ENCODE results near the gene ESR2.
A peak's percentile ranks its signal among the peaks of the same experiment; 100 is the strongest.

The ESR2 gene

DNA sequence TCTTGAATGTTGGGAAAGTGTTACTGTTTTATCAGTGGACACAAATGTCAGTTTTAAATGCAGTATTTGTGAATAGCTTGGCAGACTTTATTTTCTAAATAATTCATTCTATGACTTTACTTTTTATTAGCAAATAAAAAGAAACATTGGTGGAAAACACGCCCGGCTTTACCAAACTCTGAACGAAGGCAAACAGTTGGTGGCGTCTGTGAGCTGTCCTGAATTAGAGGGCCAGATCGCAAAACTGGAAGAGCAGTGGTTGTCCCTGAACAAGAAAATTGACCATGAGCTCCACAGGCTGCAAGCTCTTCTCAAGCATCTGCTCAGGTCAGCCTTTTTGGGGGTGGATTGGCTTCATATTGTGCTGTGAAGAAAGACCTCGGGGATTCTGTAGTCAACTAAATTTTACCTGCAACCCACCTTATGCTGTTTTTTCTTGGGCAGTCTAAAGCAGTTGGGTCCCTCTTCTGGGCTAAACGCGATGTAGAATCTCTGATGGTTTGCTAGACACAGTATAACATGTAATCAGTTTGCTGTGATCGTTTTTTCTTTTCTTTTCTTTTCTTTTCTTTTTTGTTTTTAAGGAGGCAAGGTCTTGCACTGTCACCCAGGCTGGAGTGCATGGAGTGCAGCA, 156.4 kb downstream of the ESR2 start:
- H3K36me3 ChIP-seq = peaks cover 68 to 97% (median 76%) of the 10 kb centered on the region in 3 donors
- intact Hi-C loops (cut with DNase I; ENCODE audit: low total_unique reads) = no loop called here

DNA sequence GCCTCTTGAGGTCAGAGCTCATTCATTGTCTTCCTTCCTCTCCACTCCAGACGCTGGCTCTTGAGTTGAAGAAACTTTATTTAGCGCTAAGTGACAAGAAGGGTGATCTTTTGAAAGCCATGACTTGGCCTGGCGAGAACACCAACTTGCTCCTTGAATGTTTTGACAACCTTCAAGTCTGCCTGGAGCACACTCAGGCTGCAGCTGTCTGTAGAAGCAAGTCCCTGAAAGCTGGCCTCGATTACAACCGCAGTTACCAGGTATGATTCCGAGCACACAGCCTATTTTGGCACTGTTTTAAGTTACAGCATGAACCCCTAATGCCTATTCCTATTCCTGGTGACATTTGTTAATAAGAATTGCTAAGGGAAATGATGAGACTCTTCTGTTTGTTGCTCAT, 167.6 kb downstream of the ESR2 start:
- no peaks in the 10 kb centered on the region for H3K9me3 ChIP-seq
- no peak overlapping the region for H3K4me3 ChIP-seq
- TF ChIP-seq, protein P1, sequence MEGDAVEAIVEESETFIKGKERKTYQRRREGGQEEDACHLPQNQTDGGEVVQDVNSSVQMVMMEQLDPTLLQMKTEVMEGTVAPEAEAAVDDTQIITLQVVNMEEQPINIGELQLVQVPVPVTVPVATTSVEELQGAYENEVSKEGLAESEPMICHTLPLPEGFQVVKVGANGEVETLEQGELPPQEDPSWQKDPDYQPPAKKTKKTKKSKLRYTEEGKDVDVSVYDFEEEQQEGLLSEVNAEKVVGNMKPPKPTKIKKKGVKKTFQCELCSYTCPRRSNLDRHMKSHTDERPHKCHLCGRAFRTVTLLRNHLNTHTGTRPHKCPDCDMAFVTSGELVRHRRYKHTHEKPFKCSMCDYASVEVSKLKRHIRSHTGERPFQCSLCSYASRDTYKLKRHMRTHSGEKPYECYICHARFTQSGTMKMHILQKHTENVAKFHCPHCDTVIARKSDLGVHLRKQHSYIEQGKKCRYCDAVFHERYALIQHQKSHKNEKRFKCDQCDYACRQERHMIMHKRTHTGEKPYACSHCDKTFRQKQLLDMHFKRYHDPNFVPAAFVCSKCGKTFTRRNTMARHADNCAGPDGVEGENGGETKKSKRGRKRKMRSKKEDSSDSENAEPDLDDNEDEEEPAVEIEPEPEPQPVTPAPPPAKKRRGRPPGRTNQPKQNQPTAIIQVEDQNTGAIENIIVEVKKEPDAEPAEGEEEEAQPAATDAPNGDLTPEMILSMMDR (IDR thresholded peaks at IDR 0.05) = no peak
- peaks cover 70 to 99% (median 79%) of the 10 kb centered on the region in 3 donors for H3K36me3 ChIP-seq
- DNase-seq = no peak
- H3K27me3 ChIP-seq = no peaks in the 10 kb centered on the region
- H3K4me1 ChIP-seq = no peaks in the 10 kb centered on the region
- H3K27ac ChIP-seq = no peak overlapping the region
- intact Hi-C loops (cut with DNase I; ENCODE audit: low total_unique reads) = no loop called here

More for the DNA sequence above, 156.4 kb downstream of the ESR2 start:
- Histone ChIP-seq H3K27ac (no peak overlapping the region), H3K4me3 (no peak overlapping the region), H3K4me1 (no peaks in the 10 kb centered on the region), H3K27me3 (no peaks in the 10 kb centered on the region), H3K9me3 (no peaks in the 10 kb centered on the region)
- DNase-seq = no peak
- TF ChIP-seq, protein P1 (IDR thresholded peaks at IDR 0.05) = no peak

DNA sequence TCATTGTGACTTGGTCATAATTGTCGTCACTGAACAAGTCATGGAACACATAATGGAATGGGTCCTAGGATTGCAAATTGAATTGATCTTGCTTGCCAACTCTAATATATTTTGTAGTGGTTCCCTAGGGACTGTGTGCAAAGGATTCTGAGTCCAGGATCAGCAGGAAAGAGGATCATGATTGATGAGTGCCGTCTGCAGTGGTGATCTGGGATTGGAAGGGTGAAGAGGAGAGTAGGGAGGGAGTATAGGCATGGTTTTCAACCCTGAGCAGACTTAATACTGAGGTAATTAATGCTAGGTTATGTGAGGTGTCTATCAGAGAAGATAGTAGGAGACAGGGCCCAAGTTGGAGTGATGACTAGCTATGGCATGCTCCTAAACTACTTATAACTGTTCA, 168.9 kb downstream of the ESR2 start:
- DNase-seq = no peak
- Histone ChIP-seq H3K27me3 (no peaks in the 10 kb centered on the region), H3K27ac (no peak overlapping the region), H3K9me3 (no peaks in the 10 kb centered on the region), H3K36me3 (peaks cover 72 to 100% (median 83%) of the 10 kb centered on the region in 3 donors), H3K4me1 (no peaks in the 10 kb centered on the region), H3K4me3 (no peak overlapping the region)
- TF ChIP-seq, protein P1 (IDR thresholded peaks at IDR 0.05) = no peak
- intact Hi-C loops (cut with DNase I; ENCODE audit: low total_unique reads) = no loop called here

DNA sequence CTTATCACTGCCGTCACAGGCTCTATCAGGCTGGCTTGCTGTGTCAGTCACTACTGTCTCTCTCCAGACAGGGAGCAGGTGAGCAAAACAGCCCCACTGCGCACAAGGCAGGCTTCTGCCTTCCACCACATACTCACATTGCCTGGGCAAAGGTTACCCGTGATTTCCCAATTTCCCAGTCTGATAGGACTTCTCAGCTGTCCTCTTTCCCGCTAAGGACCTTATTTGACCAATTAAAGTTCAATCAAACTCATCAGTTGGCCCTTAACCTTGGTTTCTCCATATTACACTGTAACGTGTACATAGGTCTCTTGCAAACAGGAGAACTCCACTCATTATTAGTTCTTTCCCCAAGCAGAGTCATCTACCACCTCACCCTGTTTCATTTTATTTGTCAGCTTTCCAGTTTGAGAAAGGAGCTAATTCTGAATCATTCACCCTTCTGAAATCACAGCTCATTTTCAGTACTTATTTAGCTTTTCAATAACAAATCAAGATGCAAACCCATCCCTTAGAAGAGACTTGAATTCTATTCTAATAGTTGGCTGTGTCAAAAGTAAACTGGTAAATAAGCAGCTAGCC, 170.8 kb downstream of the ESR2 start:
- no peak for DNase-seq
- no peaks in the 10 kb centered on the region for H3K9me3 ChIP-seq
- H3K4me3 ChIP-seq = no peak overlapping the region
- TF ChIP-seq, protein P1 (IDR thresholded peaks at IDR 0.05) = no peak
- H3K36me3 ChIP-seq = peaks cover 55 to 81% (median 64%) of the 10 kb centered on the region in 3 donors
- H3K4me1 ChIP-seq = peaks cover 0 to 14% (median 3%) of the 10 kb centered on the region in 4 donors
- H3K27ac ChIP-seq = no peak overlapping the region
- H3K27me3 ChIP-seq = no peaks in the 10 kb centered on the region
- intact Hi-C loops (cut with DNase I; ENCODE audit: low total_unique reads) = no loop called here

DNA sequence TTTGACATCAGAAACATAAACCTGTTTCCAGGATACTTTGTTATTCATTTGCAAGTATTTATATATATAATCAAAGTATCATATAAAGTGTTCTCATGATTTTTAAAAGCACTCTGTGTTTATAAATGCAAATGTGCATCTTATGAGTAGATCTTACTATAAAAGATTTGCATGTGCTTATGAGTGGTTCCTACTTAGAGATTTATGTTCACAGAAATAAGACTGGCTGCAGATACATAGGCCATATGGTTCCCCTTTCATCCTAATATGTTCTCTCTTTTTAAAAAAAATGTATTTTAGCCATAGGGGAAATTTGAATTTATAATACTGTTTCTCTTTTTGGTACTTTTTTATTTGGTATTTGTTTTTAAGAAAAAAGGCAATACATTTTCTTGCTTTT, 174.2 kb downstream of the ESR2 start:
- H3K4me1 ChIP-seq = peaks cover 0 to 43% (median 14%) of the 10 kb centered on the region in 4 donors

More for the DNA sequence above, 174.2 kb downstream of the ESR2 start:
- TF ChIP-seq, protein P1 (IDR thresholded peaks at IDR 0.05) = no peak
- Histone ChIP-seq H3K36me3 (peaks cover 31 to 61% (median 35%) of the 10 kb centered on the region in 3 donors), H3K27me3 (no peaks in the 10 kb centered on the region), H3K4me3 (no peak overlapping the region), H3K9me3 (no peaks in the 10 kb centered on the region), H3K27ac (peak overlapping the region in 1 of 2 donors; percentile 71)
- intact Hi-C loops (cut with DNase I; ENCODE audit: low total_unique reads) = no loop called here
- DNase-seq = no peak

Data from tibial artery (tissue), 4 donors.